ENCODE results near the gene CIT.
"Not testable (repeated sequence)": the region's sequence is repeated elsewhere in the genome, so short reads cannot be mapped to it uniquely, and the experiment has no call there.

The CIT gene, protein sequence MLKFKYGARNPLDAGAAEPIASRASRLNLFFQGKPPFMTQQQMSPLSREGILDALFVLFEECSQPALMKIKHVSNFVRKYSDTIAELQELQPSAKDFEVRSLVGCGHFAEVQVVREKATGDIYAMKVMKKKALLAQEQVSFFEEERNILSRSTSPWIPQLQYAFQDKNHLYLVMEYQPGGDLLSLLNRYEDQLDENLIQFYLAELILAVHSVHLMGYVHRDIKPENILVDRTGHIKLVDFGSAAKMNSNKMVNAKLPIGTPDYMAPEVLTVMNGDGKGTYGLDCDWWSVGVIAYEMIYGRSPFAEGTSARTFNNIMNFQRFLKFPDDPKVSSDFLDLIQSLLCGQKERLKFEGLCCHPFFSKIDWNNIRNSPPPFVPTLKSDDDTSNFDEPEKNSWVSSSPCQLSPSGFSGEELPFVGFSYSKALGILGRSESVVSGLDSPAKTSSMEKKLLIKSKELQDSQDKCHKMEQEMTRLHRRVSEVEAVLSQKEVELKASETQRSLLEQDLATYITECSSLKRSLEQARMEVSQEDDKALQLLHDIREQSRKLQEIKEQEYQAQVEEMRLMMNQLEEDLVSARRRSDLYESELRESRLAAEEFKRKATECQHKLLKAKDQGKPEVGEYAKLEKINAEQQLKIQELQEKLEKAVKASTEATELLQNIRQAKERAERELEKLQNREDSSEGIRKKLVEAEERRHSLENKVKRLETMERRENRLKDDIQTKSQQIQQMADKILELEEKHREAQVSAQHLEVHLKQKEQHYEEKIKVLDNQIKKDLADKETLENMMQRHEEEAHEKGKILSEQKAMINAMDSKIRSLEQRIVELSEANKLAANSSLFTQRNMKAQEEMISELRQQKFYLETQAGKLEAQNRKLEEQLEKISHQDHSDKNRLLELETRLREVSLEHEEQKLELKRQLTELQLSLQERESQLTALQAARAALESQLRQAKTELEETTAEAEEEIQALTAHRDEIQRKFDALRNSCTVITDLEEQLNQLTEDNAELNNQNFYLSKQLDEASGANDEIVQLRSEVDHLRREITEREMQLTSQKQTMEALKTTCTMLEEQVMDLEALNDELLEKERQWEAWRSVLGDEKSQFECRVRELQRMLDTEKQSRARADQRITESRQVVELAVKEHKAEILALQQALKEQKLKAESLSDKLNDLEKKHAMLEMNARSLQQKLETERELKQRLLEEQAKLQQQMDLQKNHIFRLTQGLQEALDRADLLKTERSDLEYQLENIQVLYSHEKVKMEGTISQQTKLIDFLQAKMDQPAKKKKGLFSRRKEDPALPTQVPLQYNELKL (N-terminal part only)

DNA sequence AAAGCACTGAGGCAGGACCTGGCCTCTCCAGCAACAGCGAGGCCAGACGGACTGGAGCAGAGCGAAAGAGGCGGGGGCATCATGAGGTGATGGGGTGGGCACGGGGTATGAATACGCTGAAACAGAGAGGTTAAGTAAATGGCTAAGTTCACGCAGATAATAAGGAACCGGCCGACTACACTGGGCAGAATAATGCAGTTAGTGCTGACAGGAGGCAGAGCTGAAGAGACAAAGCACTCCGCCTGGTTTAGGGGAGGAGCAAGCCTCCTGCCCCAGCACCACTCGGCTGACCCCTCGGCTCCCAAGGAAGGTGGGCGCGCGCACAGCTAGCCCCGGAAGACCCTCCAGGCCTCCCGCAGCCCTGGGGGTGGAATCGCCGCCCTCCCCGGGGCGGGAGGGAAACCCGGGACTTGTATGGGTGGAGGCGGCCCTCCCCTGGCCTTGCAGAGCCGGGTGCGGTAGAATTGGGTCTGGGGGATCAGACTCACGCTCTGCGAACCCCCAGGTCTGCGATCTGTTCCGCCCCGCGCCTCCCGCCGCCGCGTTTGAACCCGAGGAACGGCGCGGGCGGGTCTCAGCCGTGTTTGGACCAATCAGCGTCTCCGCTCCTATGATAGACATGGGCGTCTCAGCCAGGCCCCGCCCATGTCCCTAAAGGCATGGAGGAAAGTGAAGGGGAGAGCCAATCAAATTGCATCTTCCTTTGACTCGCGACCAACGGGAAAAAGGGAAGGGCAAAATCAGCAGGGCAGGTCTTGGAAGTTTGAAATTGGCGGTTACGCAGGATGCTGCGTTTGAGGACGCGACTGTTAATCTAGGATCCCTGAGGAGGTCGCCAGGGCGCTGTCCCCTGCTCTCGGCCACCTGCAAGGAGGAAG is at the start of gene CIT:
TSS of gene CIT (minus strand) at position 560 of the 878 bp plus-strand sequence. CDS start 1,152 bp downstream, outside the sequence.
- DNase-seq, result peak; percentile 95

DNA sequence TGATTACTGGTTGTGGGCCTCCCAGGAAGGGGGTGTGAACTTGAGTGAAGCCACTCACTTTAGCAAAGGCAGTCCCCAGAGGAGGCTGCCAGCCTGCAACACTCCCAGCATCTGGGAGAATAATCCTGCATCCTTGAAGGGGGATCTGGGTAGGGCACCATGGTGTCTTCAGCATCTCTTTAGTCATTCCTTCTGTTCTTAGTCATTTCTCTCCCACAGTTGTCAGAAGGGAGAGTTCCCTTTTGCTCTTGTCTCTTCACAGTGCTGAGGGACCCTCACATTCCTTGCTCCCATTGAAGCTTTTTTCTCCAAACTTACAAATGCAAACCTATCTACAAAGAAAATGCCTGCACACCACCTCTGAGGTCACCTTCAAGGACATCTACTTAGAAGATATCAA is 48.1 kb upstream of the CIT start:
- no peak for DNase-seq

DNA sequence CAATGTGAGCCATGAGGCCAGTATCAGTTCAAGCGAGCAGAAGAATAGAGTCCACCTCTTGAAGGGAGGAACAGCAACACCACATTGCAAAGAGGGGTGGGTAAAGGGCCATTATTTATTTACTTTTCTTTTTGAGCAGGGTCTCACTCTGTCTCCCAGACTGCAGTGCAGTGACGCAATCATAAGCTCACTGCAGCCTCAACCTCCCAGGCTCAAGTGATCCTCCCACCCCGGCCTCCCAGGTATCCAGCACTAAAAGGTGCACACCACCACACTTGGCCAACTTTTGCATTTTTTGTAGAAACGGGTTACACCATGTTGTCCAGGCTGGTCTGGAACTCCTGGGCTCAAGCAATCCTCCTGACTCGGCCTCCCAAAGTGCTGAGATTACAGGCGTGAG is 42.9 kb upstream of the CIT start:
- DNase-seq, result no peak

DNA sequence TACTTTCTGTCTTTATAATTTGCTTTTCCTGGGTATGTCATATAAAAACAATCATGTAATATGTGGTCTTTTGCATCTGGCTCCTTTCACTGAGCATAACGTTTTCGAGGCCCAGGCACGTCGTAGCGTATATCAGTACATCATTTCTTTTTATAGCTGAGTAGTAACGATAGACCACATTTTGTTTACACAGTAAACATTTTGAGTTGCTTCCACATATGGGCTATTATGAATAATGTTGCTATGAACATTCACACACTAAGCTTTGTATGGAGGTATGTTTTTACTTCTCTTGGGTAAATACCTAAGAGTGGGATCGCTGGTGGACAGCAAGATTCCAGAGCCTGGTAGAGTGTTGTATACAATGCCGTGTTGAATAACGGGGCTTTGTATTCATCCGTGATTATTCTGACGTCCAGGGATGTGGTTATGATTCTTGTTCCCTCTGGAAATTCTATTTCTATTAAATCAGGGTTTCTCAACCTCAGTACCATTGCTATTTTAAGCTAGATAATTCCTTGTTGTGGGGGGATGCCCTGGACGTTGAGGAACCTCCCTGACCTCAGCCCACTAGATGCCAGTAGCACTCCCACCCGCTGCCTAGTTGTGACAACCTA is 38.9 kb upstream of the CIT start:
- DNase-seq, result no peak

DNA sequence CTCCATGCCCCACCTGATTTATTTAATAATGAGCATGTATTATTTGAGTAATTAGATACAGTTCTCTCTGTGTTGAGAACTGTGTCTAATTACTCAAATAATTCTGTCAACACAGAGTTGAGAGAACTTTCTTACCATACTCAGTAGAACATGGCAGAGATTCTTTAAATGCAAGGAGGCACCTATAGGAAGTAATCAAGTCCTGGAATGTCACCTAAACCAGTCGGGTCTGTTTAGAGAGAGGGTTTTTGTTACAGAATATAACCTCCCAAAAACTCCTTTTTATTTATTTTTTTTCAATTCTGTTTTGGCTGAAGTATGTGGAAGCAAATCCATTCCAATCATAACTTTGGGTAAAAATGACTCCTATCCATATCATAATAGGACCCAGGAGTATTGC is 37.5 kb upstream of the CIT start:
- DNase-seq, result no peak

DNA sequence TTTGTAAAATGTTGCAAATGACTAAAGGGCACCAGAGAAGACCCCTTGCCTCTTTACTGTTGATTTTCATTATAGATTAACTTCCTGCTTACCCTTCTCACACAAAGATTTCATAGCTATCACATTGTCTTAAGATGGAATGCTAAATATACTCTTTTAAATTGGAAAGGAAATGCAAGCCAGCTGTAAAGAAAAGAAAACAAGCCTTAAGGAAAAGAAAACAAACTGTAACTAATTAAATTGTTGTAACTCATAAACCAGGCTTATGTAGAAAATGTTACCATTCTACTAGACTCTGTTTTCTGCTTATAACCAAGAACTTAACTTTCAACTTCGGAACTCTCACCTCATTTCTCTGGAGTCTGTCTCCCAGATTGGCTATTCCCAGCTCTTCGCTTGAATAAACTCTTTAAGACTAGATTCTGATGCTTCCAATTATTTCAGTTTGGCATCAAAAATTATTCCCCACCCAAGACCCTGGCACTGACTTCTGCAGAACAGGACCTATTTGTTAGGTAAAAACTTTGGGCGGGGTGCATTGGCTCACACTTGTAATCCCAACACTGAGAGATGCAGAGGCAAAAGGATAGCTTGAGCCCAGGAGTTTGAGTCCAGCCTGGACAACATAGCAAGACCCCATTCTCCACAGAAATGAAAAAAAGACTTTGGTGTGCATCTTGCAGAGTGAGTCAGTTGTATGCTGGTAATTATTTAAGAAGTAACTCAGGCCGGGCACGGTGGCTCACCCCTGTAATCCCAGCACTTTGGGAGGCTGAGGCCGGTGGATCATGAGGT is 36.6 kb upstream of the CIT start:
- no peak for DNase-seq

DNA sequence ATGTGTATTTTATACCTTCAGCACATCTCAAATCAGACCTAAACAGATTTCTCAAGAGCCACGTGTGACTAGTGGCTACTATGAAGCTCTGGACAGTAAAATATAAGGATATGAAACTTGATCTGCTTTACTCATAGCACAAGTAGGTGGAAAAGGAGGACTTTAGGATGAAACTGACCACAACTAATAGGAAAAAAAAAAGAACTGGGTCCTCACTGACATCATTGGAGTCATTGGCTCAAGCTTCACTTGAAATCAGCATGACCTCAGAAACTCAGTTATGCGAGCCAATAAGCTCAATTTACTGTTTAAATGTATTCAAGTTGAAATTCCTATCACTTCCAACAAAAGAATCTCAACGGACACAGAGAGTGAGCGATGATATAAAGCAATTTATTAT is 34.1 kb upstream of the CIT start:
- no peak for DNase-seq

DNA sequence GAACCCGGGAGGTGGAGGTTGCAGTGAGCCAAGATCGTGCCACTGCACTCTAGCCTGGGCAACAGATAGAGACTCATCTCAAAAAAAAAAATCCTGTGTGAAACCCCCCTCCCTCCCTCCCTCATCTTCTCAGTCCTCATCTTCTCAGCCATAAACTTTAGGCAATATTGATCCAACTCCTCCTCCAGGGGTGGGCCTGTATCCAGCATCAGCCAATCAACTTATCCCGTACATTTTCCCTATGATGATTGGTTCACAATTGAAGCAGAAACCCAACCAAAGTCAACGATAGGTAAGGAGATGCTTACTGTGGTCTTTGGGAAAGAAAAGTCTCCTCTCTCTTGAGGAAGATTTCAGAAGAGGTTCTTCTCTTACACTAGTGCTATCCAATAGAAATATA is 33.5 kb upstream of the CIT start:
- no peak for DNase-seq

DNA sequence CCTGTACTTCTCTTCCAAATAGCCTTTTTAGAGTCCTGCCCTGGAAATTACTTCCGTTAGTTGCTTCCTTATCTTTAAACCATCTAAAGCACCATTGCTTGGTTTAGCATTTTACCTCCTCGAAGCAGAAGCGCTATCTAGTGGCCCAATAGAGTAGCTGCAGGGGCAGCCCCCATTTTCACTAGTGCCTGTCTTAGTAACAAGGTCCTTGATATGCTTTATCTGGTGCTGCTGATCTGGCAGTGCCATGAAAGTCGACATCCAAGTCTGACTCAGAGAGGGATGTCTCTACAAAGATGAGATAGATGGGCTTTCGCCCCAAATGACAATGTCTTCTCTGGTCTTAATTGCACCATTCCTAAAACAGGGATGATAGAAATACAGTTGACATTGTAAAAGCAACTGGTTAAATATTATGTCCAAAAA is 25.0 kb upstream of the CIT start:
- DNase-seq, result peak; percentile 83

DNA sequence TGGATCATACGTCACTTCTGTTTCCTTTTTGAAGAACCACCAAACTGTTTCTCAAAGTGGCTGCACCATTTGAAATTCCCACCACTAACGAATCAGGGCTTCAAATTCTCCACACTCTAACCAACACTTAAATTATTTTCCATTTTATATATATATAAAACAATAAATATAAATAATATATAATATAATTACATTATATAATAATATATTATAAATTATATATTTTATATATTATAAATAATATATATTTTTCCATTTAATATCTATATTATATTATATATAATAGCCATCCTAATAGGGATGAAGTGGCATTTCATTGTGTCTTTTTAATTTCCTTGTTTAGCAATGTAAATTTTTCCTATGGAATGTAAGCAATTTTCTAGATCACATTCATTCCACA is 24.6 kb upstream of the CIT start:
- DNase-seq, result no peak

DNA sequence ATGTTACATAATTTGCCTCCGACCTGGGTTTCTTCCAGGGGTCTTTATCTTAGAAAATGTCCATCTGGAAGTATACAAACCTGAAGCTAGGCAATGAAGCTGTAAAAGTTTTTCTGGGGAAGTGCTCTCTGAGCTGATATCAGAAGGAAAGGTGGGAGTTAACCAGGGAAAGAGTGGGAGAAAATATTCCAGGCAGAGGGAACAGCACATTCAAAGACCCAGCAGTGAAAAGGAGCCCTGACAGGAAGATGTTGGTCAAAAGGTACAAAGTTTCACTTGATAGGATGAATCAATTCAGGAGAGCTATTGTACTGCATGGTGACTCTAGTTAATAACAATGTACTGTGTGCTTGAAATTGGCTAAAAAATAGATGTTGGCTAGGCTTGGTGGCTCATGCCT is 17.8 kb upstream of the CIT start:
- DNase-seq, result no peak

DNA sequence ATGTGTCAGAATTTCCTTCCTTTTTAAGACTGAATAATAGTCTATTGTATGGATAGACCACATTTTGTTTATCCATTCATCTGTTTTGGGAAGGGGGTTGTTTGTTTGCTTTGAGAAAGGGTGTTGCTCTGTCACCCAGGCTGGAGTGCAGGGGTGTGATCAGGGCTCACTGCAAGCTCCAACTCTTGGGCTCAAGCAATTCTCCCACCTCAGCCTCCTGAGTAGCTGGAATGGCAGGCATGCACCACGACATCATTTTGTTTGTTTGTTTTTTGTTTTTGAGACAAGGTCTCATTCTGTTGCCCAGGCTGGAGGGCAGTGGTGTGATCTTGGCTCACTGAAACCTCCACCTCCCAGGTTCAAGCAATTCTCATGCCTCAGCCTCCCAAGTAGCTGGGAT is 15.5 kb upstream of the CIT start:
- DNase-seq, result not testable (repeated sequence)

DNA sequence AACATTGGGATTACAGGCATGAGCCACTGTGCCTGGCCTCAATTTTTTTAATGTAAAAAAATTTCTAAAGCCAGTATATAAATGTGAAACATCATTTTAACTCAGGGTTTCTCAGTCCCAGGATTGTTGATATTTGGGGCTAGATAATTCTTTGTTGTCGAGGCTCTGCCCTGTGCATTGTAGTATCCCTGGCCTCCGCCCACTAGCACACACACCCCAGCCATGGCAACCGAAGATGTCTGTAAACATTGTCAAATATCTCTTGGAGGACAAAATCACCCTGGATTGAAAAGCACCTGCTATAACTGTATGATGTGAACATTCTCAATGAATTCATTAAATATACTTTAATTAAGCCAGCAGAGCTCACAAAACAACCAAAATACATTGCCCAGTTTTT is 8.4 kb upstream of the CIT start:
- DNase-seq, result no peak

DNA sequence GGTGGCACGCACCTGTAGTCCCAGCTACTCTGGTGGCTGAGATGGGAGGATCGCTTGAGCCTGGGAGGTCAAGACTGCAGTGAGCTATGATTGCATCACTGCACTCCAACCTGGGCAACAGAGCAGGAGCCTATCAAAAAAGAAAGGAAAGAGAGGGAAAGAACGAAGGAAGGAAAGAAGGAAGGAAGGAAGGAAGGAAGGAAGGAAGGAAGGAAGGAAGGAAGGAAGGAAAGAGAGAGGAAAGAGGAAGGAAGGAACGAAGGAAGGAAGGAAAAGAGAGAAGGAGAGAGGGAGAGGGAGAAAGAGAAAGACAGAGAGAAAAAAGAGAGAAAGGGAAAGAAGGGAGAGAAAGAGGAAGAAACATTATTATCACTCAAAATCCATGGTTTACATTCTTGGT is 6.7 kb upstream of the CIT start:
- not testable (repeated sequence) for DNase-seq

DNA sequence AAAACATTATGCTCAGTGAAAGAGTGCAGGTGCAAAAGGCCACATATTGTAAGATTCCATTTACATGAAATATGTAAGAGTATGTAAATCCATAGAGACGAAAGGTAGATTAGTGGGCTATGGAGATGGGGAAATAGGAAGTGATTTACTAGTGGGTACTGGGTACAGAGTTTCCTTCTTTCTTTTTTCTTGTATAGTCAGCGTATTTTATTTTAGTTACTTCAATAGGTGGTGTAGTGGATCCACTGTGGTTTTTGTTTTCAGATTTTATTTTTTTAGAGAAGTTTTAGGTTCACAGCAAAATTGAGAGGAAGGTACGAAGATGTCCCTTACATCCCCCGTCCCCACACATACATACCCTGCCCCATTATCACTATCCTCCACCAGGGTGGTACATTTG is 6.1 kb upstream of the CIT start:
- DNase-seq, result no peak

DNA sequence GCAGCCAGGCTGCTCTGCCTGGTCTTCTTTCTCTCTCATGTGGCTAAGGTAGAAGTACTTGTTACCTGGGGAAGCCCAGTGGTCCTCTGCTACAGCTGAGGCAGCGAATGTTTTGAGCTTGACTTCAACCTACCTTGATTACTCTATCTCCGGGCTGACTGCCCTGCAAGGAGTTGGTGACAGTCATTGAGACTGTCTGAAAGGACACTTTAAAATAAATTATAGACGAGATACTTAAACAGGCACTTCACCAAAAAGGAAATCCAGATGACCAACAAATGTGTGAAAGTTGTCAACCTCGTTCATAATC is 474 bp upstream of the CIT start:
- DNase-seq, result no peak

DNA sequence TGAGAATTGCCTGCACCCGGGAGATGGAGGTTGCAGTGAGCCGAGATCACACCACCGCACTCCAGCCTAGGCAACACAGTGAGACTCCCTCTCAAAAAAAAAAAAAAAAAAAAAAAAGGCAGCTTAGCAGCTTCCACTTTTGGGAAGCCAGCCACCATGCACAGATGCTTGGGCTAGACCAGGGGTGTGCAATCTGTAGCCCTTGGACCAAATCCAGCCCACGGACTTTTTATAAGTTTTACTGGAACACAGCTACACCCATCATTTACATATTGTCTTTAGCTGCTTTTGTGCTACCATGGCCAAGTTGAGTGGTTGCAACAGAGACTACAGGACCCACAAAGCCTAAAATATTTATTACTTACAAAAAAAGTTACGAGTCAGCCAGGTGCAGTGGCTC is 6.7 kb downstream of the CIT start:
- DNase-seq, result no peak

DNA sequence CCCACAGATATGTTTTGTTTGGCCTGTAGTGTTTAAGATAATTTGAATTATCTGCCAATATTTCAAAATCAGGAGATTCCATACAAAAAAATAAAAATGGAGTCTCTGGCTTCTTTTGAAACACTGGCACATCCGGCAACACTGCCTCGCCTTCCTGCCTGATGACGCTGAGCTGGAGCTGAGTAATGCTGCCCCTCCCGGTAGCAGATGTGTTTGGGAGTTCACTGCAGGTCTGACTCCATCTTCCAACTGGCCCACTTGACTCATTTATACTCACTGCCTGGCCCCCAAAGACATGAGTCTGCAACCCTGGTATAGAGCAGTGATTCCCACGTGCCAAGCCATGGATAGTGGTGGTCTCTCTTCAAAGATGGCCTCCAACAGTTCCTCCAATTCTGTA is 7.4 kb downstream of the CIT start:
- DNase-seq, result no peak

DNA sequence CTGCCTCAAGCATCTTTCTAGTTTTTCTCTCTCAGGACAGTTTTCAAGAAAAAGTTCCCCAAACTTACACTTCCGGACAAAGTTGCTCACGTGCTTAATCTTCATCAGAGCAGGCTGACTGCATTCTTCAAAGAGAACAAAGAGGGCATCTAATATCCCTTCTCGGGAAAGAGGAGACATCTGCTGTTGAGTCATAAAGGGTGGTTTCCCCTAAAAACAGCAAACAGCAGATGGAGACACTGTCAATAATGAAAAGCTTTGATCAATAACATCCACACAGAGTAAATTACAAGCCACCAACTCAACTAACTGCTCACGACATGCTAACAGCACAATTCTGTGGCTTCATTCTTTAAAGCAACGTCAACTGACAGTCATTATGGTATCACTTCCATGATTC is 8.1 kb downstream of the CIT start:
- DNase-seq, result no peak

DNA sequence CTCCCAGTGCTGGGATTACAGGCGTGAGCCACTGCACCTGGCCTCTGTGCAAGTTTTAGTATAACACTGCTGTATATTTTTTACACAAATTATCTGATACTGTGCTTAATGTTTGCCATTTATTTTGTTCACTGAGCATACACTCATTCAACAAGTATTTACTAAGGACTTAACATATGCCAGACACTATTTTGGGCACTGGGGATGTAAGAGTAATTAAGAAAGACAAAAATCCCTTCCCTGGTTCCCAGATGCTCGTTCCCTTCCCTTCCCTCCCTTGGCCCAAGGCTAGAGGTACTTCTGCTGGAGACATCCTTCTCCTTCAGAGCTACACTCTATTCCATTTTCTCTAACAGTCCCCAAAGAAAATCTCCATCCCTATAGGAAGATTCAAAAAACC is 12.5 kb downstream of the CIT start:
- DNase-seq, result no peak

DNA sequence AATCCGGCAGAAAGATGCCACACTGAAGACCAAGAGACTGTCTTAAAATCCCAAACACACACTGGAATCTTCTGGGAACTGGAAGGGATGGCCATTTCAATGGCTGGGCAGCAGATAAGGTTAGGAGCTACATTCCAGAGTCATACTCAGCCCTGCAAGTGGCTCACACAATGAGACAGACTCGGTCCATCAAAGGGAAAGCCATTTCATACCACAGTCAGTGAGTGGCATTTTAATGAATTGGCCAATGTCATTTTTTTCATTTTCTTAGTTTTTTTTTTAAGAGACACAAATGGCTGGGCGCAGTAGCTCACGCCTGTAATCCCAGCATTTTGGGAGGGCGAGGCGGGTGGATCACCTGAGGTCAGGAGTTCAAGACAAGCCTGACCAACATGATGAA is 17.9 kb downstream of the CIT start:
- DNase-seq, result no peak
